Measurements from ENCODE around the gene TXNRD2.
"Not testable (repeated sequence)": the region's sequence is repeated elsewhere in the genome, so short reads cannot be mapped to it uniquely, and the experiment has no call there.

The TXNRD2 gene

DNA sequence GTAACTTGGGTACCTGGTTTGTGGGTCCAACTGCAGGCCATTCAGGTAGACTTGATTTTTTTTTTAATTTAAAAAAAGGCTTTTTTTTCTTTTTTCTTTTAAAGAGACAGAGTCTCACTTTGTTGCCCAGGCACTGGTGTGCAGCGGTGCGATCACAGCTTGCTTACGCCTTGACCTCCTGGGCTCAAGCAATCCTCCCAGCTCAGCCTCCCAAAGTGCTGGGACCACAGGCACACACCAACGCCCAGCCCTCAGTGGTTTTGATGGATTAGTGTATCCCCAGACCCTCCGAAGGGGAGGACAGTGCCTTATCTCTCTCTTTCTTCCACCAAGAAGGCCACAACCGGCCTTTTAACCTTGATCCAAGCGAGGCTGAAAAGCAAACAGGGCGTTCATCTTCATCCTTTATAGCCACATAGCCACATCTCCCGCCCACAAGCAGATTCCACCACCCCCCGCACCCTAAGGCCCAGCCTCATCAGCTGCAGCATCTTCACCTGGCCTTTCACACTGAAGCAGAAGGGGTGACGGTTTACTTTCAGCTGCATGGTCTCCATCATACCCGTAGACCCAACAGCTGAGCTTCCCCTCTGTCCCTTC, 17.6 kb downstream of the TXNRD2 start:
- DNase-seq (ENCODE audit: low read depth in 2 of 2), result no peak

DNA sequence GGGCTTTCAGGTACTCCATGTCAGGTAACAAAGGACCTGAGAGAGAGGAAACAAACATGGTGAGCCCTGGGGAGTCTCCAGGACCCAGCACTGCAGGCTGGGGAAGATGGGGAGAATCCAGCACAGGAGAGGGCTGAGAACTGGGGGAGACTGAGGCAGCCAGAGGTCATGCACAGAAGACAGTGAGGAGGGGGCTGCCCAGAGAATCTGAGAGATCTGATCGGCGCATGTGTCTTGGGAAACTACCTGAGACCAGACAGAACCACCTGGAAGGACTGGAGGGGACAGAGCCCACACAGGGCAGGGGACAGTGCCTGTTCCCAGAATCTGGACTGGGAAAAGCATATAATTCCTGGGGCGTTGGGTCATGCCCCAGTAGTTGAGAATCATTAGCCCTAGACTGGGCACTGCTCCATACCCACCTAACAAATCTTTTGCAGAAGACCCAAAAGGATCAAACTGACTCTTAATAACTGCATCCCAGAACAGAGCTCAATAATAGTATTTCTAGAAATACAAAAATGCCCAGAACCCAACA, 20.0 kb downstream of the TXNRD2 start:
- no peak for DNase-seq (ENCODE audit: low read depth in 2 of 2)

DNA sequence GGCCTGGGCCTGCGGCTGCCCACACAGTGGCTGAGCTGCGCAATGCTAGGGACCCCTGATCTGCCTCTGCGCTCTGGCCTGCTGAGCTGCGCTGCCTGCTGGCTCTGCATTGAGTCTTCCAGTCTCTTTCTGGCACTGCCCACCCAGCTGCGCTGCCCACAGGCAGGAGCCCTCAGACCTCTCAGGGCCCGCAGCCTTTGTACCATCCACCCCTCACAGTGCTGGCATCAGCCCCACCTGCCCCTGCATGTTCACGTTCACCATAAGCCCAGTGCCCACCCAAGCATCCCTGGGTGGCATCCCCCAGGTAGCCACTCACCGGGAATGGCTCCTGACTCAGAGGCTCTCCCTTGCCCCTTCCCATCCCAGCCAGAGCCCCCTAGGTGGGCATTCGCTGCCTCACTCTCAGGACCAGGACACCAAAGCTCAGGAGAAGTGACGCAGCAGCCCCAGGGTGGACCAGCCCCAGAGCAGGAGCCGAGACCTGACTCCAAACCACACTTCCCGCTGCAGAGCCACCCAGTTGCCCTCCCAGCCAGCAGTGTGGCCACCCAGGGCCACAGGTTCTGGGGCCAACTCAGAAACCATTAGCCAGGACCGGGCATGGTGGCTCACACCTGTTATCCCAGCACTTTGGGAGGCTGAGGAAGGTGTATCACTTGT, 21.8 kb downstream of the TXNRD2 start:
- DNase-seq (ENCODE audit: low read depth in 2 of 2), result no peak

DNA sequence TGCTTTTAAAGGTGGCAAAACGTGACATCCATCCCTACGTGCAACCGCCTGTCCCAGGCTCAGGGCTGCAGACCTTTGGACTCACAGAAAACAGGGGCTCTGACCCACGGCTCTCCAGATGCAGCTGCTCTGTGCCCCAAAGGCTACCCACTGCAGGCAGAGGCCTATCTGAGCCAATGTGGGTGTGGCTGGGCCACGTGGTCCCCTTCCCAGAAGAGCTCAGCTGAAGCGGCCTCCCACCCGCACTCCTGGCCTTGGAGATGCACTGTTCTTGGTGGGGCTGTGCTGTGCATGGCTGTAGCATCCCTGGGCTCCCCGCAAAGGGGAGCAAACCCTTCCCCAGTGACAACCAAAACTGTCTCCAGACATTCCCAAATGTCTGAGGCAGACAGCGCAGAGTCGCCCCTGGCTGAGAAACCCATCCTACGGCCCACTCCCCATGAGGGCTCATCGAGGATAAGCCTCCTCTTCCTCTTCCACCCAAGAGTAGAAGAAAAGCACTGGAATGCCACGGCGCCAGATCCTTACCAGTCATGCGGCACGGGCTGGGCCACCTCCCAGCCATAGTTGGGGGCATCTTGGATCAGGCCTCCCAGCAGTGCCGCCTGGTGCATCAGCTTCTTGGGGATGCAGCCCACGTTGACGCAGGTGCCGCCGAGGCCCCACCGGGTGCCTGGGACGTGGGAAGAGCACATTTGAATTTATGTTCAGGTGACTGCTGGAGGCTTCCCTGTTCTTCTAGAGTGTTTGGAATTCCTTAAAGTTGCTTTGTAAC, 23.1 kb downstream of the TXNRD2 start:
- DNase-seq (ENCODE audit: low read depth in 2 of 2), result no peak

DNA sequence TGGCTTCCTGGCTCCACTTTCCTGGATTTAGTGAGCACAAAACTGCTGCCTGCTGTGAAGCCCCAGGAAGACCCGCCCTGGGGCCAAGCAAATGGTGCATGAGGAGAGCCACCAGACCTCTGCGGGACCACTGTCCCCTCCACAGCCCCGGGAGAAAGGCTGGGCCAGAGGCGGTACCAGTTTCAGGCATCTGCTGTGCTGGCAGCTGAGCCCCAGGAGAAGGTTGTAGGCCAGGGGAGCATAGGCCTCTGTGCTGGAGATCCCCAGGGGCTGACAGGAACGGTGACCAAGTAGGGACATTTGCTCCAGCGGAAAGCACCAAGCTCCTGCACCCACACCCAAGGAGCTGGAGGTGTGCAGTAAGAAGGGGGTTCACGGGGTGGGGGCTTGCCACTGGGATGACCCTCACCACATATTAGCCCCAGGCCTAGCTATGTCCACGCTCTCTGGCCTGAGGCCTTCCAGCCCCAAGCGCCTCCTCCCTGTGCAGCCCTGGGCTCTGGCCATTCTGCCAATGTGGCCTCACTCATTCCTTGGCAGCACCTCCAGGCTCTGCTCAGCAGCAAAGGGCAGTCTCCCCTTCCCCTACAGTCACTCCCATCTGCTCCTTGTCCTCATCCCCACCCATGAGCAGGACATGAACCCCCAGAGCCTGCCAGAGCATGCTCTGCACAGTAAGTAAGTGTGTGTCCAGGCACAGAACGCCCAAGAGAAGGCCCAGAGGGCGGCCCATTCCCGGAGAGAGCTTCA, 24.1 kb downstream of the TXNRD2 start:
- DNase-seq (ENCODE audit: low read depth in 2 of 2), result no peak

DNA sequence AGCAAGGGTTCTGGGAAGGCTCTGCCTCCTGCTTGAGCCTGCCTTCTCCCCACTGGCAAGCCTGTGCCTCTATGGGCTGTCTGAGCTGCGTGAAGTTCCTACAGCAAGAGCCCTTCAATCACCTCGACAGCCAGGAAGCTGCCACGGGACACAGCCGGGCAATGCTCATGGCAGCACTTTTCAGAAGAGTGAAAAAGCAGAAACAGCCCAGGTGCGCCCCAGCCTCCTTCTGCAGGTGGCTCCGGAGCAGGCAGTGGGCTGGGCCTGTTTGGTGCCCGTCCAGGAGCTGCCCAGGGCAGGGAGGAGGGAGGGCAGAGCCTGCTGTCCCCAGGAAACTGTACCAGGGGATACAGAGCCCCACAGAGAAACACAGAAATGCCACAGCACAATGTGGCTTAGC, 24.7 kb downstream of the TXNRD2 start:
- DNase-seq (ENCODE audit: low read depth in 2 of 2), result no peak

DNA sequence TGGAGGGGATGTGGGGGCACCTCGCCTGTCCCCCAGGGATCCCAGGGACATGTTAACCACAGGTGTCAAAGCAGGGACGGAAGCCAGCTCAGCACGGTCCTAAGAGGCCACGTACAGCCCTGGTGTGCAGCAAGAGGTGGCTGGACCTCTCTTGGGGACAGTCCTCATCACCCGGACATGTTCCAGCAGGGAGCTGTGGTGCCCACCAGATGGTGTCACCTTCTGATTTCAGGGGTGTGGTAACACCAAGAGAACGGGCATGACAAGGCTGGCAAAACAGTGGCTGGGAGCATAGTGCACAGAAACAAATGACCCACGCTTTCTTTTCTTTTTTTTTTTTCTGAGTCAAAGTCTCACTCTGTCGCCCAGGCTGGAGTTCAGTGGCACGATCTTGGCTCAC, 25.6 kb downstream of the TXNRD2 start:
- no peak for DNase-seq (ENCODE audit: low read depth in 2 of 2)

DNA sequence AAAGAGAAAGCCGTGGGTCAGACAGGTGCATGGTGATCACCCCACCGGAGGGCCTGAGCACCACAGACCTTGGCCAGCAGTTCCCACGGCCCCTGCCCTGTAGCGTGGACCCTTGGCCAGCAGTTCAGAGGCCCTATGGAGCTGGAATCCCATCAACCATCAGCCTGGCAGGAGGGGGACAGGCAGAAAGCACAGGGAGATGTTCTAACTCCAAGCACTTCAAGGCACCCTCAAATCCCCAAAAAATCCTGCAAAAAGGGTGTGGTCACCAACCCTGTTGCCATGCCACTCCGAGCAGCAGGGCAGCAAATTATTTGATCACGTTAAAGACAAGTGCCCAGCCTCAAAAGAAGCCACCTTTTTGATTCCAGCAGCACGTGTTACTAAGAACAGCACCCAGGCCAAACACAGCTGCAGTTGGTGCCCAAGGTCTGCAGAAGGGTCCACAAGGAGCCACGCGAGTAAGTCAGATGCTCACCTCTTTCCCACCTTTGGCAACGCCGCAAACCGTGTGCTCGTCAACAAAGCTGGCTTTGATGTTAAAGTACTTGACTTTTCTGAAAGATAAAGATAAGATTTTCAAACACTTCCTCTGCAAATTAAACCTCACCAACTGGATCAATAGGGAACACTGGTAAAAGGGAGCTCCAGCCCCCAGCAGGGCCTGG, 26.2 kb downstream of the TXNRD2 start:
- no peak for DNase-seq (ENCODE audit: low read depth in 2 of 2)

DNA sequence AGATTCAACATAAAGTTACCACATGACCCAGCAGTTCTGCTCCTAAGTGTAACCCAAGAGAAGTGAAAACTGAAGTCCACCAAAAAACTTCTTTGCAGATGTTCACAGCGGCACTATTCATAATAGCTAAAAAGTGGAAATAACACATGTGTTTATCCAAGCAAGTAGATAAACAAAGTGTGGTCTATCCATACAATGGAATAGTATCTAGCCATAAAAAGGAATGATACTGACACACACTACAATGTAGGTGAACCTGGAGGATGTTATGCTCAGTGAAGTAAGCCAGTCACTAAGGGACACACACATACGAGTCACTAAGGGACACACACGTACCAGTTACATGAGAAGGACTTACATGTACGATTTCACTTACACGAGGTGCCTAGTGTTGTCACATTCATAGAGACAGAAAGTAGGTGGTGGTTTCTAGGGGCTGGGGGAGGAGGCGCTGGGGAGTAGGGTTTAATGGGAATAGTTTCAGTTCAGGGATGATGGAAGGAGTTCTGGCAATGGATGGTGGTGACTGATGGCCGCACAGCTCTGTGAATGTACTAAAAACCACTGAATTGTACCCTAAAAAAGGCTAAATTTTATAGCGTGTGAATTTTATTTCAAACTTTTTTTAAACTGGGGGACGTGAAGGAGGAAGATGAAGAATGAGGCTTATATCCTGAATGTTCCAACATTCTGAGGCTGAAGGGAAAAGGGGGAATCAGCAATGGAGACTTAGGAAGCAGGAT, 27.2 kb downstream of the TXNRD2 start:
- DNase-seq (ENCODE audit: low read depth in 2 of 2), result no peak

DNA sequence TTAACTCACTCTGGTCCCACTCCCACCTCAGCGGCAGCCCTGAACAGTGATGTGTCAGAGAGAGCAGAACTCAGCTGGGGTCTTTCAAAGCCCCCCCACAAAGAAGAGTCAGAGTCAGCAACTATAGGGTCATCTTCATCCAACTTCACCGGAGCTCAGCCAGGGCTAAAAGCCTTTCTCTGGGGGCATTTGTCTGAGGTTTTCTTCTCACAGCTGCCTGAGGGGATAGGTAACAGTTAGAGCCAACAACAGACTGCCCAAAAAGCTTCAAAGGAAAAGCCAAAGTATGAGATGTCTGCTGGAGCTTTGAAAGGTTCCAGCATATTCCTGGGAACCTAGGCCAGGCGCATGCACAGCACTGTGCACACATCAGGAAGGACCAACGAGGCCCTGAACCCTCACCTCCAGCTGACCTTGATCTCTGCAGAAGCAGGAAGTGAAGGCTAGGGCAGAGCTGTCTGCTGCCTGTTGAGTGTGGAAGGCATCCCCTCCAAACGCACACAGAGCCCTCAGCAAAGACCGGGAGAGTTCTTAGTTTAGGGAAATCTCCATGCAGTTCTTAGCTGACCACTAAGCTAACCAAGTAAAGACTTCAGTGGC, 28.2 kb downstream of the TXNRD2 start:
- DNase-seq (ENCODE audit: low read depth in 2 of 2), result no peak

DNA sequence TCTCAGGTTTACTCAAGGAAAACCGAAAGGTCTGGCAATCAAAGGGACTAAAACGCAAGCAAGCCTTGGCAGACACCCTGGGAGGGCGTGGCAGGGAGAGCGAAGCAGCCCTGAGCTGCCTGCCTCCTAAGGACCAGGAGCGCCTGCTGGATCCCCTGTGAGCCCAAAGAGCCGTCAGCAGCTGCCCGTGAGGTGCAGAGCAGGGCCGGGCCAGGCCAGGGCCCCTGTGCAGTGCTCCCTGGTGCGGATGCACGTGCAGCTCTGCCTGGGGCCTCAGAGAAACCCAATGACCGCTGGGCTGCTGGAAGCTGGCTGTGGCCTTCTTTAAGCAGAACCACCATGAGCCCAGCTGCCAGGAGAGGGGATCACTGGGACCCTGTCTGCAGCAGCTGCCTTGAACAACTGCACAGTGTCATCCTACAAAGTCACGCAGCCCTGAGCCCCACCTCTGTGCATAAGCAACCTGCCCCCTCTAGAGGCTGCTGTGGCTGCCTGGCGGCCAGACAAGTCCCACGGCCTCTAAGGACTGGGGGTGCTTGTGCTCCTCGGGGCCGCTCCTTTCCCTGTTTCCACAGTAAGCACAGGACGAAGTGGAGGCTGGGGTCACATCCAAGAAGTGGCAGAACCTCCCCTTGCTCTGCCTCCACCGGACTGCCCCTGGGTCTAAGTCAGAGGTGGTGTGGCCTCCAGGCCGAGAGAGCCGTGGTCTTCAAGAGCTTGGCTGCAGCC, 29.2 kb downstream of the TXNRD2 start:
- DNase-seq (ENCODE audit: low read depth in 2 of 2), result no peak

DNA sequence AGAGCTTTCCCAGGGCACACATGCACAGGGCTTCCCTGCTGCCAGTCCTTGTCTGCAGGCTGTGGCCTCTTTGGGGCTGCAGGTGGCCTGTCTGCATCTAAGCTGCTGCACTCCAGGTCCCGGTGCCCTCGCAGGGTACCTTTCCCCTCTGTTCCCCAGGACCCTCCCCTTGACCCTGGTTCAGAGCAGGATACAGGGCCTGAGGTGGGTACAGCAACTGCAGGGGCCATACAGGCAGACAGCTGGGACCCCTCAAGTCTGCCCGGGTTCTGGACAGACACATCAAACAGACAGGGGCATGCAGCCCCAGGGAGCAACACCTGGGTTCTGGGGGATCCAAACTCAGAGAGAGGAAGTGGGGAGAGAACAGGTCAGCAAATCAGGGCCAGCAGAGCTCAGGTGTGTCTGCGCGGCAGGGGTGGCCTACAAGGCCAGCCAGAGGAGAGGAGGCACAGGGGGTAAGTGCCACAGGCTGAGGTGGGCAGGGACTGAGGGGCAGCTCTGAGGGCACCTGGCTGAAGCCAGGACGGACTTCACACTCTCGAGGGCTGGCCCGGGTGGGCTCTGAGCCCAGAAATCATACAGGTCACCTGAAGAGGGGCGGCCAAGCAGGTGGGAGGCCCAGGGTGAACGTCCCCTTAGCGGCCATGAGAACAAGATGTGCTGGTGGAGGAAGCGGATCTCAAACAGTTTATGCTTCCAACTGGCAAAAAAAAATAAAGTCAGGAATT, 29.9 kb downstream of the TXNRD2 start:
- DNase-seq (ENCODE audit: low read depth in 2 of 2), result no peak

DNA sequence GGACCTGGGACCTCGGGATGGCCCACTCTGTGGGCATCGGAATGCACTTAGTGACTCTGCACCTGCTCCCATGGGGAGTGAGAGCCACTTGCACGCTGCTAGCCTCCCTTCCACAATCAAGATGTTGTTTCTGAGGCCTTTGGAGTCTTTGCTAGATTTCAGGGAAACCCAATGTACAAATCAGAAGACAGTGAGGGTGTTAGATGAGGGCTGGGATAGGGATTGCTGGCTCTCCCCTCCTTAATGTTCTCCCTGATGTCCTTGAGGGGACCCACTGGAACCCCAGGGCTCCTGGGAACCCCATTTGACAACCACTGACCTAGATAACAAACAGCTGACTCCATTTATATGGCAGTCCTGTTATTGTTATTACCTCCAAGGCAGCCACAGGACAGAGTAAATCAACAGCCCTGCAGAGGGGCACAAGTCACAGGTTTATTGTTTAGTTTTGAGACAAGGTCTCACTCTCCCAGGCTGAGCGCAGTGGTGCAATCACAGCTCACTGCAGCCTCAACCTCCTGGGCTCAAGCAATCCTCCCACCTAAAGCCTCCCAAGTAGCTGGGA, 31.4 kb downstream of the TXNRD2 start:
- no peak for DNase-seq (ENCODE audit: low read depth in 2 of 2)

DNA sequence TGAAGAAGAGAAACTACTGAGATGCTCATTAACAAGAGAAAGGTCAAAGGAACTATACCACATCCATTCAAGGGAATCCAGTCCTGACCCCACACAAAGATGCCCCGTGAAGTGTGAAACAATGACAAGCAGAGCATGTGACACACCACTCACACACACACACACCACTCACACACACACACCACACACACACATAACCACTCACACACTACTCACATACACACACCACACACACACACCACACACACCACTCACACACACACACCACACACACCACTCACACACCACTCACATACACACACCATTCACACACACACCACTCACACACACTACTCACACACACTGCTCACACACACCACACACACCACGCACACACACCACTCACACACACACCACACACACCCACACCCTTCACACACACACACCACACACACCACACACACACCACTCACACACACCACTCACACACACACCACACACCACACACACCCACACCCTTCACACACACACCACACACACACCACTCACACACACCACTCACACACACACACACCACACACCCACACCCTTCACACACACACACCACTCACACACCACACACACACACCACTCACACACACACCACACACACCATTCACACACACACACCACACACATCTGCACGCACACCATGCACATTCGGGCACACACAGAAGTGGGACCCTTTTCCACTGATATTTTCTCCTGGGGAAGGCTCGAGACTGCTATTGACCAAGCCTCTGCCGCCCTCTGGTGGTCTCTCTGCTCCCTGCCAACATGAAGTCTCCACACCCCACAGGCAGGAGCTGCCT, 32.1 kb downstream of the TXNRD2 start:
- DNase-seq (ENCODE audit: low read depth in 2 of 2), result peak; percentile 70 to 72

DNA sequence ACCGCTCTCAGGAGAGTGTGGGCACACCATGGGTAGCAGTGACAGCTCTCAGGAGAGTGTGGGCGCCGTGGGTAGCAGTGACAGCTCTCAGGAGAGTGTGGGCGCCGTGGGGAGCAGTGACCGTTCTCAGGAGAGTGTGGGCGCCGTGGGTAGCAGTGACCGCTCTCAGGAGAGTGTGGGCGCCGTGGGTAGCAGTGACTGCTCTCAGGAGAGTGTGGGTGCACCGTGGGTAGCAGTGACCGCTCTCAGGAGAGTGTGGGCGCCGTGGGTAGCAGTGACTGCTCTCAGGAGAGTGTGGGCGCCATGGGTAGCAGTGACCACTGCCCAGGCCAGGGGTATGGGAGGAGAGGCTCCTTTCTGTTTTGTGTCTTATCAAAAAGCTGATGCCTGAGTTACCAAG, 33.7 kb downstream of the TXNRD2 start:
- not testable (repeated sequence) for DNase-seq (ENCODE audit: low read depth in 2 of 2)

DNA sequence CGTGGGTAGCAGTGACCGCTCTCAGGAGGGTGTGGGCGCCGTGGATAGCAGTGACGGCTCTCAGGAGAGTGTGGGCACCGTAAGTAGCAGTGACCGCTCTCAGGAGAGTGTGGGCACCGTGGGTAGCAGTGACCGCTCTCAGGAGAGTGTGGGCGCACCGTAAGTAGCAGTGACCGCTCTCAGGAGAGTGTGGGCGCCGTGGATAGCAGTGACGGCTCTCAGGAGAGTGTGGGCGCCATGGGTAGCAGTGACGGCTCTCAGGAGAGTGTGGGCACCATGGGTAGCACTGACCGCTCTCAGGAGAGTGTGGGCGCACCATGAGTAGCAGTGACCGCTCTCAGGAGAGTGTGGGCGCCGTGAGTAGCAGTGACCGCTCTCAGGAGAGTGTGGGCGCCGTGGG, 34.8 kb downstream of the TXNRD2 start:
- DNase-seq (ENCODE audit: low read depth in 2 of 2), result not testable (repeated sequence)

DNA sequence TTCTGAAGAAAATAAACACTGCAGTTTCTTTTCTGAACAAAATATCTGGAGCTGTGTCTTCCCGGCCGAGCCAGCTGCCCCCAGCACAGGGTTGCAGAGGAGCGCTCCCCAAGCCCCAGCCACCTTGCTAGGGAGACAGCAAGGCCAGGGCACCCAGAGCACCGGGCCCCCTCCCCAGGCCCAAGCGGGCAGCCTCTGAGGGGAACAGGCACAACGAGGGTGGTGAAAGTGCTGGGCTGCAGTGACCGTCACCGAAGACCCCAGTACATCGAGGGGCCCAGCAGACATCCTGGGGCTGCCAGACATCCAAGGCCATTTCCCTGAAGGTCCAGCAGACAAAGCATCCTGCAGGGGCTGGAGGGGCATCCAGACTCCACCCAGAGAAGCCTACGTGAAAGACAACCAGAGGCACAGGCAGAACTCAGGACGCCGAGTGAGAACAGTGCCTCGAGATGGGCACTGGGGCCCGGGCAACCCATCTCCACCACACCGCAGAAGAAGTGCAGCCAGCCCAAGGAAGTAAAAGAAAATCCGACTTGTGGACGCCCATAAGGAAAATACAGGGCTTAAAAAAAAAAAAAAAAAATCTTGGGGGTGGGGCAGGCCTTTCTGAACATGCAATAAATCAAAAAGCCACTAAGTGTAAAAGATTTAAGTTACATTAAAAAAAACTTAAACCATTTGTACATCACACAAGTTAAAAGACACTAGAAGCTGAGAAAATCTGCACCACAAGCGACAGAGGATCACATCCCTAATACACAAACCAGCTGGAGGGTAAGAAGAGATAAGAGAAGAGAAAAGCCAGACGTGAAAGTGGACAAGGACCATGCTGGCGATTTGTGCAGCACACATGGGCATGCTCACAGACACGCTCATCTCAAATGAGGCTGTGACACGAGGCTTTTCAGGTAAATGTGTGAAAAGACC, 36.0 kb downstream of the TXNRD2 start:
- DNase-seq (ENCODE audit: low read depth in 2 of 2), result no peak
